ENCODE results near the gene AUTS2. TPM values are rescaled to one million over a fixed set of nuclear protein-coding genes. Genes with fewer than 3 reads are reported as not detected.

Gene AUTS2
- polyA plus RNA-seq, 3 donors = 0.08 to 0.35 TPM; not detected in 1

DNA sequence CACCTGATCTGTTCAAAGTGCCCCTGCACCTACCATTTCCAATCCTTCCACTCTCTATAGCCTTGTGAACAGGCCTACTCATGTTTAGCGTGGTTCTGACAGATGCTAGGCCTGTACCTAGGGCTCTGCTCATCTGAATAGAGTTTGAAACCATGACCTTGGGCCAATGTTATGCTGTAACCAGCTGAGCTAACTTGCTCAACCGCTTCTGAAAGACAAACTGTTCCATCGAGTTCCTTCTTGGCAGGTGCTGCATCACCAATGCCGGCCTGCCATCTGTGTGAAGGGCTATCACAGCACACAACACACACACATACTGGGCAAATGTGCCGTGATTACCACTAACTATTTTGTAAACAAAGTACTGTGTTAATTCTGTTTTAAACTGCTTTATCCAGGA lies 1114.7 kb downstream of the AUTS2 start:
- Histone ChIP-seq H3K79me2 (ENCODE audit: insufficient read depth, low read length) (no peaks in the 10 kb centered on the region), H3K27me3 (ENCODE audit: control insufficient read depth in 2 of 2, insufficient read depth in 2 of 2, low read length in 2 of 2) (no peaks in the 10 kb centered on the region), H3K4me3 (replicated peaks in 1 of 3; ENCODE audit: low read depth in 2 of 3, low read length in 3 of 3) (no peak overlapping the region), H3K4me1 (ENCODE audit: control insufficient read depth in 1 of 2, insufficient read depth in 2 of 2, low read length in 2 of 2) (no peaks in the 10 kb centered on the region), H2AFZ (ENCODE audit: insufficient read depth, low read depth, low read length, poor library complexity, severe bottlenecking) (no peak overlapping the region), H3K4me2 (replicated peaks; ENCODE audit: extremely low read depth, low read length, poor library complexity, severe bottlenecking) (no peak overlapping the region), H4K20me1 (ENCODE audit: insufficient read depth, low read length) (no peaks in the 10 kb centered on the region), H3K27ac (ENCODE audit: low read depth in 1 of 2, low read length in 2 of 2) (no peak overlapping the region), H3K9me3 (replicated peaks in 1 of 2; ENCODE audit: control insufficient read depth in 1 of 2, insufficient read depth in 1 of 2, low read length in 2 of 2) (no peaks in the 10 kb centered on the region), H3K9ac (ENCODE audit: insufficient read depth, low read length, poor library complexity, severe bottlenecking) (no peak overlapping the region), H3K36me3 (replicated peaks in 1 of 2; ENCODE audit: control insufficient read depth in 1 of 2, insufficient read depth in 2 of 2, low read length in 2 of 2) (no peaks in the 10 kb centered on the region)
- intact Hi-C loops (cut with micrococcal nuclease) = no loop called here
- Mint-ChIP-seq H3K27me3 (ENCODE audit: low read depth in 3 of 3) (peaks cover 0 to 4% (median 1%) of the 10 kb centered on the region in 3 donors), H3K4me1 (peaks cover 2% of the 10 kb centered on the region), H3K9me3 (peaks cover 0 to 4% (median 0%) of the 10 kb centered on the region in 7 donors), H3K4me3 (no peak overlapping the region), H3K27ac (peak overlapping the region in 1 of 7 donors; percentile 27), H3K36me3 (no peaks in the 10 kb centered on the region)
- TF ChIP-seq, protein P1, sequence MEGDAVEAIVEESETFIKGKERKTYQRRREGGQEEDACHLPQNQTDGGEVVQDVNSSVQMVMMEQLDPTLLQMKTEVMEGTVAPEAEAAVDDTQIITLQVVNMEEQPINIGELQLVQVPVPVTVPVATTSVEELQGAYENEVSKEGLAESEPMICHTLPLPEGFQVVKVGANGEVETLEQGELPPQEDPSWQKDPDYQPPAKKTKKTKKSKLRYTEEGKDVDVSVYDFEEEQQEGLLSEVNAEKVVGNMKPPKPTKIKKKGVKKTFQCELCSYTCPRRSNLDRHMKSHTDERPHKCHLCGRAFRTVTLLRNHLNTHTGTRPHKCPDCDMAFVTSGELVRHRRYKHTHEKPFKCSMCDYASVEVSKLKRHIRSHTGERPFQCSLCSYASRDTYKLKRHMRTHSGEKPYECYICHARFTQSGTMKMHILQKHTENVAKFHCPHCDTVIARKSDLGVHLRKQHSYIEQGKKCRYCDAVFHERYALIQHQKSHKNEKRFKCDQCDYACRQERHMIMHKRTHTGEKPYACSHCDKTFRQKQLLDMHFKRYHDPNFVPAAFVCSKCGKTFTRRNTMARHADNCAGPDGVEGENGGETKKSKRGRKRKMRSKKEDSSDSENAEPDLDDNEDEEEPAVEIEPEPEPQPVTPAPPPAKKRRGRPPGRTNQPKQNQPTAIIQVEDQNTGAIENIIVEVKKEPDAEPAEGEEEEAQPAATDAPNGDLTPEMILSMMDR (IDR thresholded peaks at IDR 0.05) = no peak
- no peak for DNase-seq
- 91% methylated on average over 1 of the region's 5 CpGs for WGBS (ENCODE audit: insufficient coverage)

GRCh38 chr7:70714506-70715038 lies 1116.3 kb downstream of the AUTS2 start:
- Histone ChIP-seq H3K36me3 (replicated peaks in 1 of 2; ENCODE audit: control insufficient read depth in 1 of 2, insufficient read depth in 2 of 2, low read length in 2 of 2) (no peaks in the 10 kb centered on the region), H3K79me2 (ENCODE audit: insufficient read depth, low read length) (no peaks in the 10 kb centered on the region), H3K4me1 (ENCODE audit: control insufficient read depth in 1 of 2, insufficient read depth in 2 of 2, low read length in 2 of 2) (no peaks in the 10 kb centered on the region), H3K9me3 (replicated peaks in 1 of 2; ENCODE audit: control insufficient read depth in 1 of 2, insufficient read depth in 1 of 2, low read length in 2 of 2) (no peaks in the 10 kb centered on the region), H2AFZ (ENCODE audit: insufficient read depth, low read depth, low read length, poor library complexity, severe bottlenecking) (no peak overlapping the region), H3K27ac (ENCODE audit: low read depth in 1 of 2, low read length in 2 of 2) (no peak overlapping the region), H3K27me3 (ENCODE audit: control insufficient read depth in 2 of 2, insufficient read depth in 2 of 2, low read length in 2 of 2) (no peaks in the 10 kb centered on the region), H3K9ac (ENCODE audit: insufficient read depth, low read length, poor library complexity, severe bottlenecking) (no peak overlapping the region), H3K4me2 (replicated peaks; ENCODE audit: extremely low read depth, low read length, poor library complexity, severe bottlenecking) (no peak overlapping the region), H4K20me1 (ENCODE audit: insufficient read depth, low read length) (no peaks in the 10 kb centered on the region), H3K4me3 (replicated peaks in 1 of 3; ENCODE audit: low read depth in 2 of 3, low read length in 3 of 3) (no peak overlapping the region)
- intact Hi-C loops (cut with micrococcal nuclease) = no loop called here
- TF ChIP-seq, protein P1 (IDR thresholded peaks at IDR 0.05) = no peak
- no peaks in the 10 kb centered on the region for H3K36me3 Mint-ChIP-seq
- H3K27me3 Mint-ChIP-seq (ENCODE audit: low read depth in 3 of 3) = peaks cover 0 to 6% (median 1%) of the 10 kb centered on the region in 3 donors
- H3K4me1 Mint-ChIP-seq = peaks cover 2% of the 10 kb centered on the region
- H3K4me3 Mint-ChIP-seq = no peak overlapping the region
- H3K9me3 Mint-ChIP-seq = peaks cover 0 to 4% (median 0%) of the 10 kb centered on the region in 7 donors
- 94% methylated on average over 5 of the region's 6 CpGs for whole genome bisulfite sequencing (ENCODE audit: insufficient coverage)
- no peak for DNase-seq
- H3K27ac Mint-ChIP-seq = no peak overlapping the region

All from CD14-positive monocyte (primary cell).